Small intestine (tissue), 16 donors: ENCODE measurements around the gene MAFF. TPM values are rescaled to one million over a fixed set of nuclear protein-coding genes. Genes with fewer than 3 reads are reported as not detected.
"Not testable (repeated sequence)": the region's sequence is repeated elsewhere in the genome, so short reads cannot be mapped to it uniquely, and the experiment has no call there.

Experiments used
- DNase-seq, 2 donors: peaks; one replicate each; pipeline versions ENCODE4 v3.0.0 to v3.0.0-alpha.2; 2013
- FAIRE-seq: peaks from 2 replicates; lab custom pipeline; 2012; peaks lifted over from hg19 to GRCh38; lab: Jason Lieb, UNC
- H3K27ac ChIP-seq, 3 donors: one replicate each; pipeline ENCODE4 v1.5.1; 2013; ENCODE audit warnings: low read length in 2 of 3, mild to moderate bottlenecking in 2 of 3, control low read depth in 1 of 3, inconsistent platforms in 1 of 3, low read depth in 1 of 3, moderate library complexity in 1 of 3
- H3K27me3 ChIP-seq, 3 donors: one replicate each; pipeline ENCODE4 v1.6.1; 2013; ENCODE audit warnings: low read length in 3 of 3, inconsistent platforms in 1 of 3; ENCODE audit not compliant: control insufficient read depth in 3 of 3, insufficient read depth in 3 of 3
- H3K36me3 ChIP-seq, 3 donors: one replicate each; pipeline ENCODE4 v1.6.1; 2013; ENCODE audit warnings: low read length in 3 of 3, inconsistent platforms in 1 of 3, low read depth in 1 of 3, mild to moderate bottlenecking in 1 of 3, moderate library complexity in 1 of 3; ENCODE audit not compliant: control insufficient read depth in 3 of 3, insufficient read depth in 2 of 3
- H3K4me1 ChIP-seq, 3 donors: one replicate each; pipeline ENCODE4 v1.6.1; 2013; ENCODE audit warnings: low read length in 2 of 3, inconsistent platforms in 1 of 3, low read depth in 1 of 3, mild to moderate bottlenecking in 1 of 3, moderate library complexity in 1 of 3; ENCODE audit not compliant: control insufficient read depth in 3 of 3, insufficient read depth in 2 of 3
- H3K4me3 ChIP-seq, 3 donors: one replicate each; pipeline ENCODE4 v1.5.1; 2013; ENCODE audit warnings: low read length in 3 of 3, control low read depth in 1 of 3, inconsistent platforms in 1 of 3, low read depth in 1 of 3, mild to moderate bottlenecking in 1 of 3, moderate library complexity in 1 of 3
- H3K9me3 ChIP-seq, 2 donors: one replicate each; pipeline ENCODE4 v1.6.1; 2013; ENCODE audit warnings: low read depth in 1 of 2, low read length in 1 of 2; ENCODE audit not compliant: control insufficient read depth in 2 of 2, insufficient read depth in 1 of 2
- WGBS, 3 donors: extraction: QIAGEN DNeasy Blood & Tissue Kit; methylation state at CpG; one replicate each; pipeline ENCODE4 v1.1.7; 2013; 5-methylcytosine and 5-hydroxymethylcytosine counted together
- long read RNA-seq, 10 donors: transcript quantifications; one replicate each; lab custom pipeline, GENCODE V29; 2026
- polyA plus RNA-seq, 4 donors: library from polyadenylated mRNA; stranded (reverse) in 3 of 4; unstranded in 1 of 4; fragments of 200-250 nt in 3 of 4; fragments of 120-200 nt in 1 of 4; gene quantifications; one replicate each; pipeline versions ENCODE4 v1.2.1 to v1.2.3, GENCODE V29; 2013
- donor health status: healthy with polysubstance abuse.
- donor health status: control.
- donor health status: control.
- donor health status: Bipolar disorder and iron deficiency.
- donor health status: healthy.

The MAFF gene
- polyA plus RNA-seq: 10 to 100 TPM in 3 of 4 donors, 1 to 10 TPM in 1; 9.6 to 26.5 (median 16.0) TPM
- long read RNA-seq, donor 1, transcript MAFF-201 (3 exons, 2,490 nt): major isoform, 7 of 23 reads
- long read RNA-seq, donor 1, partial matches to known transcripts: 0 of 23 reads
- long read RNA-seq, donor 1, other reads (novel, unspliced or antisense): 15 of 23 reads
- long read RNA-seq, donor 2, partial matches to known transcripts: 0 of 2 reads
- long read RNA-seq, donor 2, other reads (novel, unspliced or antisense): 0 of 2 reads
- long read RNA-seq, donor 3, partial matches to known transcripts: 0 of 2 reads
- long read RNA-seq, donor 3, other reads (novel, unspliced or antisense): 0 of 2 reads
- long read RNA-seq, donor 4: 0 reads
- long read RNA-seq, donor 5: 0 reads
- long read RNA-seq, donor 6, transcript MAFF-201 (3 exons, 2,490 nt): major isoform, 5 of 5 reads
- long read RNA-seq, donor 6, partial matches to known transcripts: 0 of 5 reads
- long read RNA-seq, donor 6, other reads (novel, unspliced or antisense): 0 of 5 reads
- long read RNA-seq, donor 7, transcript MAFF-201 (3 exons, 2,490 nt): major isoform, 6 of 7 reads
- long read RNA-seq, donor 7, partial matches to known transcripts: 0 of 7 reads
- long read RNA-seq, donor 7, other reads (novel, unspliced or antisense): 0 of 7 reads
- long read RNA-seq, donor 8: 0 reads
- long read RNA-seq, donor 9, partial matches to known transcripts: 0 of 1 reads
- long read RNA-seq, donor 9, other reads (novel, unspliced or antisense): 0 of 1 reads
- long read RNA-seq, donor 10, partial matches to known transcripts: 0 of 1 reads
- long read RNA-seq, donor 10, other reads (novel, unspliced or antisense): 0 of 1 reads

DNA sequence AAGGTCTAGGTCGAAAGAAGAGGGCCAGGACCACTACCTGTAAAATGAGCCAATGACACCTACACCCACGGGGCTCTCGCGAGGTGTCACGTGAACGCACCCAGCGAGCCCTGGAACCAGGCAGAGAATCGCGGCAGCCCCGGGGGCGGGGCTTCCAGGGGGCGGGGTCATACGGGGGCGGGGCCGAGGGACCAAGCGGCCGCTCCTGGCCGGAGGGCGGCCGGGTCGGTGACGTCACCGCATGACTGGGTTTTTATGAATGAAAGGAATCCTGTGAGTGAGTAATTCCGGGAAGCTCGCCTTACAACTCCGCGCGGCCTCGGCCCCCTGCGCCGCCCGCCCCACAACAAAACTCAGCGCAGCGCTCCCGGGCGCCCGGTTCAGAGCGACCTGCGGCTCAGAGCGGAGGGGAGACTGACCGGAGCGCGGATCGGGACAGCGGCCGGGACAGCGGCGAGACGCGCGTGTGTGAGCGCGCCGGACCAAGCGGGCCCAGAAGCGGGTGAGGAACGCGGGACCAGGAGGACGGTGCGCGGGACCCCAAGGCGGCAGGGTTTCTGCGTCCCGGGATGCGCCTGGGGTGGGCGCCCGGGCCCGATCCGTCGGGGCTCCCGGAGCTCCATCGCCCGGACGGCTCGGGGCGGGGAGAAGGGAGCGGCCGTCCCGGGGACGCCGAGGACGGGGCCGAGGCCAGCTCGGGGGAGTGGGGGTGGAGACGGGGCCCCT is at the start of gene MAFF:
TSS of gene MAFF (plus strand) at position 284 of the 726 bp plus-strand sequence. CDS start 11,860 bp downstream, outside the sequence.
- Histone ChIP-seq H3K36me3 (peaks cover 0 to 23% (median 0%) of the 10 kb centered on the region in 3 donors), H3K4me1 (peaks cover 0 to 28% (median 5%) of the 10 kb centered on the region in 3 donors), H3K4me3 (peak within 1 kb of the TSS; percentile 68 to 84 (median 78)), H3K9me3 (no peaks in the 10 kb centered on the region), H3K27me3 (no peaks in the 10 kb centered on the region), H3K27ac (peak within 1 kb of the TSS; percentile 96 to 99 (median 98))
- WGBS, 3 donors: 0 to 1% (median 0%) methylated on average over 60 to 85 of the region's 85 CpGs
- DNase-seq (peak; percentile 94 to 99), FAIRE-seq (no peak)

GRCh38 chr22:38153821-38154562 is 47.8 kb upstream of the MAFF start:
- Histone ChIP-seq H3K27me3 (no peaks in the 10 kb centered on the region), H3K36me3 (no peaks in the 10 kb centered on the region), H3K27ac (peak overlapping the region; percentile 61 to 83 (median 76)), H3K4me1 (peaks cover 0 to 23% (median 3%) of the 10 kb centered on the region in 3 donors), H3K9me3 (no peaks in the 10 kb centered on the region), H3K4me3 (no peak overlapping the region)
- FAIRE-seq: no peak
- 36 to 57% (median 44%) methylated on average over 4 of the region's 4 CpGs for WGBS, 3 donors
- DNase-seq: peak; percentile 84 to 91

GRCh38 chr22:38154563-38154915 is 47.3 kb upstream of the MAFF start:
- not testable (repeated sequence) for H3K36me3 ChIP-seq, DNase-seq, FAIRE-seq, H3K4me3 ChIP-seq, H3K9me3 ChIP-seq, H3K27me3 ChIP-seq
- Histone ChIP-seq H3K4me1 (peaks cover 0 to 23% (median 3%) of the 10 kb centered on the region in 3 donors), H3K27ac (peak overlapping the region in 2 of 3 donors; percentile 70 to 76)
- 30 to 54% (median 32%) methylated on average over 1 of the region's 1 CpG for WGBS, 3 donors

GRCh38 chr22:38155703-38156102 is 46.1 kb upstream of the MAFF start:
- no peak for DNase-seq
- Histone ChIP-seq H3K36me3 (no peaks in the 10 kb centered on the region), H3K27me3 (no peaks in the 10 kb centered on the region), H3K27ac (no peak overlapping the region), H3K9me3 (no peaks in the 10 kb centered on the region), H3K4me1 (peaks cover 0 to 23% (median 3%) of the 10 kb centered on the region in 3 donors), H3K4me3 (no peak overlapping the region)
- WGBS, 3 donors: 82 to 97% (median 97%) methylated on average over 1 of the region's 1 CpG
- no peak for FAIRE-seq

DNA sequence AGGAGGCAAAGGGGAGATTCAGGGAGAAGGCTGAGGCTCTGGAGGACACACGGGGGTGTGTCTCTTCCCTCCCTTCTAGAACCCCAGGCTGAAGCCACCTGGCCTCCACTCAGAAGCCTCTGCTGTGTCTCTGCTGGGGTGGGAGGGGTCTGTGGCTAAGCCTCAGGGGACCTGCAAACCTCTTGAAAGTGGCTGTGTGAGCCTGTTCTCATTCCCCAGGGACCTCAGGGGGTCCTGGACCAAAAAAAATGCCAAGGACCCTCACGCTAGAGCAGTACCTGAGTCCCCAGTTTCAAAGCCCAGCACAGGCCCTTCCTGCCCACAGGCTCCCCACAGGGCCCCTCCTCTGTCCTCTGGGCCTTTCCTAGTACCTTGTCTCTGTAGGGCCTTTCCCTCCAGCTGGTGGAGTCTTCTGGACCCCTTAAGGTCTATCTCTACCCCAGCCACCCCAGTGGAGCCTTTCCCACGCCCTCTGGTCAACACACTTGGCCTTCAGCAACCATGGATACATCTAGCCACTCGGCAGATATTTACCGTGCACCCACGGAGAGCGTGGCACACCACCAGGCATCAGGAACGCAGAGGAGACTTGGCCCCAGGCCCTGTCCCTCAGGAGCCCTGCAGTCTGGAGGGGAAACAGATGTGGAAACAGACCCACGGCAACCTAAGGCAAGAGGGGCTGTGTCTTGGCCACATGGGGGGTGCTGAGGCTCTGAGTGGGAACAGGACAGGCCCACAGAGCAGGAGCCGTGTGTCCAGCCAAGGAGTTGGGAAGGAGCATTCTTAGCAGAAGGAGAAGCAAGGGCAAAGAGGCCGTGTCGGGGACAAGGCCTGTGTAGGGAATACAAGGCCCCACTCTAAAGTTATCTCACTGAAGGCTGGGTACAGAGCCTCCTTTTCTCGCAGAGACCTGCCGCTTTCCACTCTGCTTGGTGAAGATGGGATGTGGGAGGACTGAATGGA is 38.6 kb upstream of the MAFF start:
- no peak for FAIRE-seq
- WGBS, 3 donors: 77 to 79% (median 78%) methylated on average over 14 of the region's 14 CpGs
- peaks cover 0 to 2% of the 10 kb centered on the region in 2 donors for H3K9me3 ChIP-seq
- DNase-seq: no peak
- H3K27ac ChIP-seq: peak overlapping the region; percentile 30 to 84 (median 71)
- H3K4me3 ChIP-seq: no peak overlapping the region
- H3K27me3 ChIP-seq: no peaks in the 10 kb centered on the region
- peaks cover 0 to 48% (median 11%) of the 10 kb centered on the region in 3 donors for H3K4me1 ChIP-seq
- peaks cover 0 to 31% (median 0%) of the 10 kb centered on the region in 3 donors for H3K36me3 ChIP-seq

DNA sequence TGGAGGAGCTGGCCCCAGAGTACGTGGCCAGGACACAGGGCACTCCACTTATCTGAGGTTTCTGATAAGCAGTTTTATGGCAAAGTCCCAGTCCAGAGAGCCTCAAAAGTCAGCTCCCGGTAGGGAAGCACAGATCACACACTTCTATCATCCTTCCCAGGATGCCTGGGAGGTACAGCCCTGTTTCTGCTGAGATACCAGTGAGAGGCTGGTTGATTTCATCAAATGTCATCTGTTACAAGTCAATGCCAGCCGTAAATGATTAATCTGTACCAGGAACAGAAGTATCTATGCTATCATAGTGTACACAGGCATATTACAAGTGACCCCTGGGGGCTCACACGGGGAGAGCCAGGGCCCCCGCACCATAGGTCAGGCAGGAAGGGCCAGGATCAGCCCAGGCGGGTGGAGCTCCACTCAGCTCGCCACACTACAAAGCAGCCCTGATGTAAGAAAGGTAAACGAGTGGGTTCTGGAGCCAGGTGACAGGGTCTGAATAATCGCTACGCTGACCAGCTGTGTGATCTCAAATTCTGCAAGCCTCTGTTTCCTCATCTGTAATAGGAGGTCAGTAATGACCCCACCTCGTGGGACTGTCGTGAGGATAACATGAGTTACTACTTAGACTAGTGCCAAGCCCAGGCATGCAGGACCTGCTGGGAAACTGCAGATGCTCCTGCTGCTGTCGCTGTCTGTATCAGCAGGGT is 37.8 kb upstream of the MAFF start:
- 30 to 62% (median 49%) methylated on average over 13 of the region's 13 CpGs for WGBS, 3 donors
- Histone ChIP-seq H3K27ac (peak overlapping the region; percentile 71 to 84 (median 72)), H3K27me3 (no peaks in the 10 kb centered on the region), H3K4me3 (no peak overlapping the region), H3K9me3 (peaks cover 0 to 2% of the 10 kb centered on the region in 2 donors), H3K4me1 (peaks cover 0 to 49% (median 11%) of the 10 kb centered on the region in 3 donors), H3K36me3 (peaks cover 0 to 38% (median 0%) of the 10 kb centered on the region in 3 donors)
- DNase-seq: peak; percentile 85 to 89
- FAIRE-seq: no peak
